HepG2 (cell line): ENCODE data around the gene ZNF254. TPM values are rescaled to one million over a fixed set of nuclear protein-coding genes. Genes with fewer than 3 reads are reported as not detected.
A peak's percentile ranks its signal among the peaks of the same experiment; 100 is the strongest.

ENCODE experiments used
- AGO1 ChIP-seq: fragments of 200-400 bp; formaldehyde crosslinking; IDR thresholded peaks from 2 replicates; pipeline ENCODE4 v1.6.1; 2017; ENCODE audit warnings: mild to moderate bottlenecking, low read depth, low read length, moderate library complexity; ENCODE audit not compliant: poor library complexity, severe bottlenecking
- BORCS8-MEF2B ChIP-seq: sonication (generic); formaldehyde crosslinking; IDR thresholded peaks from 2 replicates; pipeline ENCODE4 v1.8.0; 2022; ENCODE audit warnings: mild to moderate bottlenecking, missing genetic modification reagents
- ETS1 ChIP-seq: sonication (generic); formaldehyde crosslinking; IDR thresholded peaks from 2 replicates; pipeline ENCODE4 v1.4.0; 2020; ENCODE audit warnings: missing genetic modification reagents
- HNF4G ChIP-seq, 2 experiments: sonication (generic) in 1 of 2; formaldehyde crosslinking in 1 of 2; IDR thresholded peaks; 2 replicates each; pipeline versions ENCODE4 v1.4.0 to v1.6.1; 2011 to 2020; ENCODE audit warnings: borderline replicate concordance in 2 of 2, low read depth in 2 of 2, mild to moderate bottlenecking in 2 of 2, low read length in 1 of 2, missing genetic modification reagents in 1 of 2, moderate library complexity in 1 of 2
- IRX3 ChIP-seq: sonication (generic); formaldehyde crosslinking; IDR thresholded peaks from 2 replicates; pipeline ENCODE4 v1.8.1; 2023; ENCODE audit warnings: mild to moderate bottlenecking, low read depth, missing genetic modification reagents, borderline replicate concordance
- JARID2 ChIP-seq: sonication (generic); formaldehyde crosslinking; IDR thresholded peaks from 2 replicates; pipeline ENCODE4 v1.8.1; 2023; ENCODE audit warnings: missing genetic modification reagents, inconsistent platforms; ENCODE audit not compliant: insufficient replicate concordance
- KDM1A ChIP-seq: IDR thresholded peaks from 2 replicates; pipeline ENCODE4 v1.6.1; 2016; ENCODE audit warnings: missing compliant biosample characterization
- MEIS1 ChIP-seq: sonication (generic); formaldehyde crosslinking; IDR thresholded peaks from 2 replicates; pipeline ENCODE4 v1.9.0; 2021; ENCODE audit warnings: mild to moderate bottlenecking, missing genetic modification reagents, moderate library complexity, borderline replicate concordance
- MXD1 ChIP-seq: sonication (generic); formaldehyde crosslinking; IDR thresholded peaks from 2 replicates; pipeline ENCODE4 v1.4.0; 2020; ENCODE audit warnings: mild to moderate bottlenecking, missing genetic modification reagents
- PPARG ChIP-seq: conservative IDR thresholded peaks from 2 replicates; pipeline ENCODE4 v1.6.1; 2016; ENCODE audit warnings: missing biosample characterization, missing genetic modification reagents
- RARA ChIP-seq: IDR thresholded peaks from 2 replicates; pipeline ENCODE4 v1.6.1; 2016; ENCODE audit warnings: missing genetic modification reagents, missing compliant biosample characterization
- RFXAP ChIP-seq: sonication (generic); formaldehyde crosslinking; IDR thresholded peaks from 2 replicates; pipeline ENCODE4 v1.4.0; 2020; ENCODE audit warnings: missing genetic modification reagents, borderline replicate concordance
- SATB2 ChIP-seq: sonication (generic); formaldehyde crosslinking; IDR thresholded peaks from 2 replicates; pipeline ENCODE4 v1.5.0; 2020; ENCODE audit warnings: missing genetic modification reagents
- SMAD3 ChIP-seq: sonication (generic); formaldehyde crosslinking; IDR thresholded peaks from 2 replicates; pipeline ENCODE4 v1.4.0; 2020; ENCODE audit warnings: missing genetic modification reagents
- SNAPC5 ChIP-seq: sonication (generic); formaldehyde crosslinking; IDR thresholded peaks from 2 replicates; pipeline ENCODE4 v1.8.1; 2023; ENCODE audit warnings: mild to moderate bottlenecking, missing genetic modification reagents, borderline replicate concordance
- SRSF1 ChIP-seq: fragments of 200-400 bp; formaldehyde crosslinking; optimal IDR thresholded peaks from 2 replicates; pipeline ENCODE3; 2017; ENCODE audit warnings: mild to moderate bottlenecking, low read depth, low read length, moderate library complexity
- TBP ChIP-seq: sonication (generic); formaldehyde crosslinking; IDR thresholded peaks from 2 replicates; pipeline ENCODE4 v1.5.0; 2020; ENCODE audit warnings: missing genetic modification reagents
- ZBTB25 ChIP-seq: IDR thresholded peaks from 2 replicates; pipeline ENCODE4 v1.6.1; 2018; ENCODE audit warnings: missing genetic modification reagents
- ZC3H13 ChIP-seq: sonication (generic); formaldehyde crosslinking; IDR thresholded peaks from 2 replicates; pipeline ENCODE4 v1.8.1; 2023; ENCODE audit warnings: mild to moderate bottlenecking, missing genetic modification reagents, moderate library complexity
- ZNF138 ChIP-seq: sonication (generic); formaldehyde crosslinking; IDR thresholded peaks from 2 replicates; pipeline ENCODE4 v1.5.0; 2020; ENCODE audit warnings: mild to moderate bottlenecking, low read depth, missing genetic modification reagents
- ZNF800 ChIP-seq: sonication (generic); formaldehyde crosslinking; IDR thresholded peaks from 2 replicates; pipeline ENCODE4 v1.4.0; 2020; ENCODE audit warnings: missing genetic modification reagents
- polyA plus RNA-seq, 8 experiments: library from polyadenylated mRNA; depleted of rRNA in 3 of 8; stranded (reverse) in 7 of 8; unstranded in 1 of 8; fragments of >200 nt; fragmentation: Illumina TruSeq in 4 of 8; extraction: Trizol in 4 of 8; gene quantifications; 2 replicates each; pipeline versions ENCODE4 v1.2.1 to v1.2.3, GENCODE V29; 2011 to 2016; ENCODE audit warnings: low read depth in 4 of 8, missing spikeins in 1 of 8, mixed read lengths in 1 of 8; ENCODE audit not compliant: insufficient read depth in 1 of 8
- total RNA-seq, 5 experiments: library from RNA; depleted of rRNA; stranded (reverse); fragments of >200 nt; fragmentation: Illumina TruSeq; extraction: Trizol; gene quantifications; 2 replicates each; pipeline ENCODE4 v1.2.3, GENCODE V29; 2016; ENCODE audit warnings: low read depth in 1 of 5
- TF ChIP-seq, protein P1 (sequence below): IDR thresholded peaks from 2 replicates; pipeline ENCODE4 v1.4.0; 2020; ENCODE audit warnings: mild to moderate bottlenecking, missing genetic modification reagents

ZNF254 gene
- total and polyA plus RNA-seq, 2 of the 13 experiments (the other 11 are each of a cell fraction or from before 2014, with no cell fraction given), result 2.6 to 4.6 TPM

GRCh38 chr19:24140099-24140498 lies 53.1 kb downstream of the ZNF254 start (continued):
- TF ChIP-seq TBP (CRISPR knock-in tag) (no peak), KDM1A (CRISPR knock-in tag) (peak; percentile 73; the same call in 1 of the 2 replicates), ZNF138 (CRISPR knock-in tag) (no peak), JARID2 (no peak), AGO1 (no peak), MXD1 (CRISPR knock-in tag) (no peak), SMAD3 (CRISPR knock-in tag) (no peak), RARA (CRISPR knock-in tag) (peak; percentile 93), IRX3 (CRISPR knock-in tag) (no peak), MEIS1 (no peak), PPARG (CRISPR knock-in tag) (peak; percentile 47; the same call in 1 of the 2 replicates), BORCS8-MEF2B (no peak), RFXAP (CRISPR knock-in tag) (no peak), SRSF1 (no peak), ZBTB25 (CRISPR knock-in tag) (peak; percentile 70; the same call in 1 of the 2 replicates), ZC3H13 (CRISPR knock-in tag) (no peak), SATB2 (no peak), ETS1 (CRISPR knock-in tag) (no peak), HNF4G (IDR thresholded peaks at IDR 0.05; ENCODE audit: borderline replicate concordance, low read depth, low read length) (no peak), HNF4G (CRISPR knock-in tag; IDR thresholded peaks at IDR 0.05; ENCODE audit: borderline replicate concordance, low read depth) (no peak), SNAPC5 (CRISPR knock-in tag) (no peak), ZNF800 (CRISPR knock-in tag) (no peak)
- TF ChIP-seq, protein P1, sequence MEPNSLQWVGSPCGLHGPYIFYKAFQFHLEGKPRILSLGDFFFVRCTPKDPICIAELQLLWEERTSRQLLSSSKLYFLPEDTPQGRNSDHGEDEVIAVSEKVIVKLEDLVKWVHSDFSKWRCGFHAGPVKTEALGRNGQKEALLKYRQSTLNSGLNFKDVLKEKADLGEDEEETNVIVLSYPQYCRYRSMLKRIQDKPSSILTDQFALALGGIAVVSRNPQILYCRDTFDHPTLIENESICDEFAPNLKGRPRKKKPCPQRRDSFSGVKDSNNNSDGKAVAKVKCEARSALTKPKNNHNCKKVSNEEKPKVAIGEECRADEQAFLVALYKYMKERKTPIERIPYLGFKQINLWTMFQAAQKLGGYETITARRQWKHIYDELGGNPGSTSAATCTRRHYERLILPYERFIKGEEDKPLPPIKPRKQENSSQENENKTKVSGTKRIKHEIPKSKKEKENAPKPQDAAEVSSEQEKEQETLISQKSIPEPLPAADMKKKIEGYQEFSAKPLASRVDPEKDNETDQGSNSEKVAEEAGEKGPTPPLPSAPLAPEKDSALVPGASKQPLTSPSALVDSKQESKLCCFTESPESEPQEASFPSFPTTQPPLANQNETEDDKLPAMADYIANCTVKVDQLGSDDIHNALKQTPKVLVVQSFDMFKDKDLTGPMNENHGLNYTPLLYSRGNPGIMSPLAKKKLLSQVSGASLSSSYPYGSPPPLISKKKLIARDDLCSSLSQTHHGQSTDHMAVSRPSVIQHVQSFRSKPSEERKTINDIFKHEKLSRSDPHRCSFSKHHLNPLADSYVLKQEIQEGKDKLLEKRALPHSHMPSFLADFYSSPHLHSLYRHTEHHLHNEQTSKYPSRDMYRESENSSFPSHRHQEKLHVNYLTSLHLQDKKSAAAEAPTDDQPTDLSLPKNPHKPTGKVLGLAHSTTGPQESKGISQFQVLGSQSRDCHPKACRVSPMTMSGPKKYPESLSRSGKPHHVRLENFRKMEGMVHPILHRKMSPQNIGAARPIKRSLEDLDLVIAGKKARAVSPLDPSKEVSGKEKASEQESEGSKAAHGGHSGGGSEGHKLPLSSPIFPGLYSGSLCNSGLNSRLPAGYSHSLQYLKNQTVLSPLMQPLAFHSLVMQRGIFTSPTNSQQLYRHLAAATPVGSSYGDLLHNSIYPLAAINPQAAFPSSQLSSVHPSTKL (CRISPR knock-in tag), result peak; percentile 97
